NT2/D1 (cell line): ENCODE measurements around the gene AHR.

Experiments
- SUZ12 ChIP-seq: IDR thresholded peaks from 2 replicates; pipeline ENCODE4 v1.6.1; 2011; ENCODE audit not compliant: insufficient read length, insufficient read depth; ENCODE audit errors: extremely low read depth
- YY1 ChIP-seq: IDR thresholded peaks from 2 replicates; pipeline ENCODE4 v1.6.1; 2011; ENCODE audit not compliant: insufficient read length, insufficient read depth

DNA sequence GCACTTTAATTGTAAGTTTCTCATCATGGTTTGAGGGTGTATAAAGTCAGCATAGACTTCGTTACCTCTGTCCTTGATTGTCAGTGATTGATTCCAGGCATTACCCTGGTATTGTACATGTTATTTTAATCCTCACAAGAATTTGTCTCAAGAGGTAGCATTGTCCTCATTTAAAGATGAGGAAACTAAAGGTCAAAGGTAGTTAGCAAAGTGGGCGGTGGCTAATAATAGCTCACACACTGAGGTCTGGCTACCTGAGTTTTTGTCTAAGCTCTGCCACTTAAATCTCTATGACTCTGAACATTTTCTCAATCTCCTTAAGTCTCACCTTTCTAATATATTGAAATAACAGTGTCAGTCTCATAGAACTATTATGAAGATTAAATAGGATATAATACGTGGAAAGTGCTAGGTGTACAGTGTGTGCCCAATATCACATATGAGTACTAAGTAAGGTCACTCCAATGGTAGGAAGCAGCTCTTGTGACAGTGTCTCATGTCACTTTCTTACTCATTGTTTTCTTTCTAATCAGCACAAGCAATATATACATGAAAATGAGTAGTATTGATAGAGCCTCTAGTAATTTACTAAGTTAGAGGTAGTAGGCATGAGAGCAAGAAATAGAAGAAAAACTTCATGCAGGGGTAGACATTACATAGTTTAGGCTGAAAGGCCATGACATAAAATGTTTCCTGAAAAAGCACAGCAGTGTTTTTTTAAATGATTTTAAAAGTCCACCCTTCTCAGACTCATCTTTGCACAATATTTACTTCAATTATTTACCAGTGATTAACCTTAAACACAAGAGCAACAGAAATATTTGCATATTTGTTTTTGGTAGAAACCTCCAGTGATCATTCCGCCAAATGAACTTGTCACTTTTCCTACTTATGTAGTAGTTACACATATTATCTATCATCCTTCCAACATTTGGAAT is 21.0 kb downstream of the AHR start:
- TF ChIP-seq YY1 (no peak), SUZ12 (no peak)
